Loucy (cell line): Measurements from ENCODE around the gene OPRM1.

Source experiments
- EZH2phosphoT487 ChIP-seq: fragments of 200-600 bp; IDR thresholded peaks from 2 replicates; pipeline ENCODE4 v1.6.1; 2018; ENCODE audit warnings: antibody characterized with exemption, mild to moderate bottlenecking, moderate library complexity, borderline replicate concordance
- TF ChIP-seq, protein P1 (sequence below): fragments of 200-600 bp; sonication (generic); conservative IDR thresholded peaks from 2 replicates; pipeline ENCODE4 v1.5.1; 2014; ENCODE audit warnings: mild to moderate bottlenecking, antibody characterized with exemption, low read length

- TF ChIP-seq, protein P1, sequence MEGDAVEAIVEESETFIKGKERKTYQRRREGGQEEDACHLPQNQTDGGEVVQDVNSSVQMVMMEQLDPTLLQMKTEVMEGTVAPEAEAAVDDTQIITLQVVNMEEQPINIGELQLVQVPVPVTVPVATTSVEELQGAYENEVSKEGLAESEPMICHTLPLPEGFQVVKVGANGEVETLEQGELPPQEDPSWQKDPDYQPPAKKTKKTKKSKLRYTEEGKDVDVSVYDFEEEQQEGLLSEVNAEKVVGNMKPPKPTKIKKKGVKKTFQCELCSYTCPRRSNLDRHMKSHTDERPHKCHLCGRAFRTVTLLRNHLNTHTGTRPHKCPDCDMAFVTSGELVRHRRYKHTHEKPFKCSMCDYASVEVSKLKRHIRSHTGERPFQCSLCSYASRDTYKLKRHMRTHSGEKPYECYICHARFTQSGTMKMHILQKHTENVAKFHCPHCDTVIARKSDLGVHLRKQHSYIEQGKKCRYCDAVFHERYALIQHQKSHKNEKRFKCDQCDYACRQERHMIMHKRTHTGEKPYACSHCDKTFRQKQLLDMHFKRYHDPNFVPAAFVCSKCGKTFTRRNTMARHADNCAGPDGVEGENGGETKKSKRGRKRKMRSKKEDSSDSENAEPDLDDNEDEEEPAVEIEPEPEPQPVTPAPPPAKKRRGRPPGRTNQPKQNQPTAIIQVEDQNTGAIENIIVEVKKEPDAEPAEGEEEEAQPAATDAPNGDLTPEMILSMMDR = no peak
- no peak for TF ChIP-seq EZH2phosphoT487
Measured at GRCh38 chr6:154257067-154257466, 218.0 kb downstream of the OPRM1 start.
